ENCODE data around the gene EMC10.

DNA sequence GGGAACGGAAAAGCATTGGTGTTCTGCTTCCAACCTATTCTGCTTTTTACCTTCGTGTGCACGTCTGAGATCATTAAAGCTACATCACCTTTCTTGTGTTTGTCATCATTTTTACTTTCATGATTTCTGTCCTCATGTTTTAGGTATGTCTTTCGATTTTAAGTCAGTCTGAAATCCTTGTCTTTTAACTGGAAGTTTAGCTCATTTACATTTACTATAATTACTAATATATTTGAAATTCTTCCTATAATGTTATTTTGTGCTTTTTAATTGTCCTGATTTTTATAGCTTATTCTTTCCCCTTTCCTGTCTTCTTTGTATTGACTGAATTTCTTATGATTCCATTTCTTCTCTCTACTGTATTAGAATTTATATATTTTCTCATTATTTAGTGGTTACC is 56.6 kb downstream of the EMC10 start:
- TF ChIP-seq, protein P1, sequence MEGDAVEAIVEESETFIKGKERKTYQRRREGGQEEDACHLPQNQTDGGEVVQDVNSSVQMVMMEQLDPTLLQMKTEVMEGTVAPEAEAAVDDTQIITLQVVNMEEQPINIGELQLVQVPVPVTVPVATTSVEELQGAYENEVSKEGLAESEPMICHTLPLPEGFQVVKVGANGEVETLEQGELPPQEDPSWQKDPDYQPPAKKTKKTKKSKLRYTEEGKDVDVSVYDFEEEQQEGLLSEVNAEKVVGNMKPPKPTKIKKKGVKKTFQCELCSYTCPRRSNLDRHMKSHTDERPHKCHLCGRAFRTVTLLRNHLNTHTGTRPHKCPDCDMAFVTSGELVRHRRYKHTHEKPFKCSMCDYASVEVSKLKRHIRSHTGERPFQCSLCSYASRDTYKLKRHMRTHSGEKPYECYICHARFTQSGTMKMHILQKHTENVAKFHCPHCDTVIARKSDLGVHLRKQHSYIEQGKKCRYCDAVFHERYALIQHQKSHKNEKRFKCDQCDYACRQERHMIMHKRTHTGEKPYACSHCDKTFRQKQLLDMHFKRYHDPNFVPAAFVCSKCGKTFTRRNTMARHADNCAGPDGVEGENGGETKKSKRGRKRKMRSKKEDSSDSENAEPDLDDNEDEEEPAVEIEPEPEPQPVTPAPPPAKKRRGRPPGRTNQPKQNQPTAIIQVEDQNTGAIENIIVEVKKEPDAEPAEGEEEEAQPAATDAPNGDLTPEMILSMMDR (conservative IDR thresholded peaks at IDR 0.05; ENCODE audit: low read depth, low read length): no peak
- no peak for TF ChIP-seq RAD21 (IDR thresholded peaks at IDR 0.05; ENCODE audit: low read length)

All from IMR-90 (cell line).